Measurements from ENCODE around the gene NMUR1.

Gene NMUR1

DNA sequence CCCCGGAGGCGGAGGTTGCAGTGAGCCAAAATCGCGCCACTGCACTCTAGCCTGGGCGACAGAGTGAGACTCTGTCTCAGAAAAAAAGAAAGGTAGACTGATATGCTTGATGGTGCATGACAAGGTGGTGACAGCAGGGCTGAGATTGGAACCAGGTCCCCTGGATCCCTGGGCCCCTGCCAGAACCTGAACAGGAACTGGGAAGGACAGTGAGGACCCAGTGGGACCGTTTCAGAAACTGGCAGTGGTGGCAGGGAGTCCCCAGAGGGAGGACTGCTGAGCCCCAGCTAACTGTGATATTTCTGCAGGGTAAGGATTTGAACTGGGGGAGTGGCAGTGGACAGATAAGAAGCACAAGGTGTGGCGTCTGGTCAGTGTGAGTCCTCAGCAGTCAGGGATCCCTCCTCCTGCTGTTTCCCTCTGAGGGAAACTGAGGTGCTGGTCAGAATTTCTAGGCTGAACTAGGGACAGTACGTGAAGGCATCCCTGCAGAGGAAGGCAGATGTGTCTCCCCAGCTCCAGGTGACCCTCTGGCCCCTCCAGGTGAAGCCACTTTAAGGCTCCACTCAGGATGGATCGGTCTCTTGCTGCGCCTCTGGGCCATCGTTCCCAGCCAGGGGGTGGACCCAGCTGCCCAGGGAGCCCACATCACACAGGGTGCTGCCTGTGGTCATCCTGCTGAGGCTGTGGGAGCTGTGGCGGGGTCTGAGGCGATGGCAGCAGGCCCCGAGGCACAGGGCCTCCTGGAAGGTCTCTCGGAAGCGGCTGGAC, 5.6 kb downstream of the NMUR1 start:
- no peak for DNase-seq

DNA sequence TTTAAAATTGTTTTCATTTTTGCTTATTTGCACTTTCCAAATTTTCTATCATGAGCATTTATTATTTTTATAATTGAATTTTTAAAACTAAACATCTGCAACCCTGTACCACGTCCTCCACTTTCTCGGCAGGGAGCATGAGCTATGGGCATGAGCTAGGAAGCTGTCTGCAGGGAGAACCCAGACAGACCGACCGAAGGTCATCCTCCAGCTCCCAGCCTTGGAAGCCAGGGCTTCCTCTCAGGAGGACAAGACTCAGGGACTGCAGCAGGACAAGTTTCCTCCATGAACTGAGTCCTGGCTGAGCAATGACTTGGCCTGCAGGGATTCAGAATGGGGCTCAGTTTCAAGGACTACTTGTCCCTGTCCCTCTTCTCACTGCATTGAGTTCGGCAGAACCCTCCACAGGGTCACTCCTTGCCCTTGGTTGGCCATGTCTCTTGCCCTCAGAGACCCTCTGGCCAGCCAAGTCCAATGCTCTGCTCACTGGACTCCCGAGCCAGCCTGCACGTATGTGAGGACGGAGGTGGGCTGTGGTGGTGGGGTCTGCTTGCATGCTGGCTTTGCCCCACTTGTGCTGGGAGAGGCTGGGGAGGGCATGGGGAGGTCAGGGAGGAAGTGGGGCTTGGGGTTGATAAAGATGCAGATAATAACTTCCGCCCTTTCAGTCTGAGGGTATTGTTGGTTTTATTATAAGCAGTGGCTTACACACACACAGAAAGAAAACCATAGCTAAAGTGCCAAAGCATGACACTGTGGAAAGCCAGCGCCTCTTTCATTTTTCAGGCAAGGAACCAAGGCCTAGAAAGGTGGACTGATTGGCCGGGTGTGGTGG, 6.6 kb downstream of the NMUR1 start:
- DNase-seq: no peak

DNA sequence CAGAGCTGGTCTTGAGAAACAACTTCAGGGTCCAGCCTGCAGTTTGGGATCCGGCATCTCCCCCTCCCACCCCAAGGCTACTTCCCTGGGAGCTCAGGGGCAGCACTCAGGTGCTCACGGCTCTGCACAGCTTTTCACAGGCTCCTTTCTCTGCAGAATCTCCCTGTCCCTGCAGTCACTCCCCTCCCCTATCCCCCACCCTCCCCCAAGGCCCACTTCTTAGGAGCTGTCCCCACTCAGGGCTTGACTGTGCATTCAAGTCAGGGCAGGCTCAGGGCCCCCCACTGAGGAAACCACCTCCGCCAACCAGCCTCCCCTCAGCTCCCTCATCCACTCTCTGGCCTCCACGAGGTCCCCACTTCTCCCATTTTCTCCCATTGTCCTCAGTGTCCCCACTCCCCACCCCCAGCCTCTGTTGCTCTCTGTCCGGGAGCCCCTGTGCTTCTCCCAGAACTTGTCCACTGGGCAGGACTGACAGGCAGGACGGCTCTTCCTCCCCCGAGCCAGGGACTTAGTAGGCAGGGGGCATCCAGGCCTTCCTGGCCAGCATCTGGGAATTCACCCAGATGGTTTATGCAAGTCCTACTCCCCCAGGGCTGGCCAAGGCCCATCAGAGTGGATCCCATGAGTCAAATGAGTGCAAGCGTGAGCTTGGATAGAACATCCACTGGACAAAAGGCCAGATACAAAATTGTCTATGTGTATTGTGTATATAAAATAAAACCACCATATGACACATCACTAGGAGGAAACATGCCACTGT, 7.6 kb downstream of the NMUR1 start:
- no peak for DNase-seq

DNA sequence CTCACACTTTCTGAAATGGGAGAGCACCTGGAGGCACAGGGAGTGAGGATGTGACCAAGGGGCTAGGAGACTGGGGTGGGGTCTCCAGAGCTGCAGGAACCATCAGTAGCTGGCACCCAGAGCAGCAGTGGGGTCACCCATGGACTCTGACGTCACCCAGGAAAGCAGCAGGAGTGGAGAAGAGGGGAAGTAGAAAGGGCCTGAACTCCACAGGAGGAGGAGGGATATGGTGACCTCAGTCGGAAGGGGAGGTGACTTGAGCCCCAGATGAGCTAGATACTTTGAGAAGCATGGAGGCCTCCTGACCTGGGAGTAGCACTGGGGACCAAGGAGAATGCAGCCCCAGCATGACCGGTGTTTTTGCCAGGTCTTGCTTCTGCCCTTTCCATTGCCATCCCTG, 8.8 kb downstream of the NMUR1 start:
- DNase-seq: no peak

DNA sequence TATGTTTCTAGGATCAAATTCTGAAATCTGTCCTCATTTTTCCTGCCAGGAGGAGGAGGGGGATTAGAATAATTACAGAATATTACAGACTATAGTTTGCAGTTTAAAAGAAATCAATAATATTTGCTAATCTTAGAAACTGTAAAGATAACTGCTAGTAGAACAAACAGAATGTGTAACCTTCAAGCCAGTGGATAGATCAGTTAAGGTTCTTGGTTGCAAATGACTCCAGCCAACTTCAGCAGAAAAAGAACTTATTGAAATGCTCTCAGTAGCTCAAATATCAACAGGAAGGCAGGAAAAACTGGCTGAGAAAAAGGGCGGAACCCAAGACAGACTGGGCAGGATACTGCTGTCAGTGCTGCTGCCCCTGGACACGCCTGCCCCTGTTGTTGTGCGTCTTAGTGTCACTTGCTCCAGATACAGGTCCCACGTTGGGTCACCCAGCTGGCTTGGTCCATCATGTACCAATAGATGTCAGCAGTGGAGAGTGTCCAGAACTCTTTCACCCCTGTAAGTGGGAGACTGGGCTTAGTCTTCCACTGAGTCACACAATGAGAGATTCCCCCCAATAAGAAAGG, 10.2 kb downstream of the NMUR1 start:
- no peak for DNase-seq

DNA sequence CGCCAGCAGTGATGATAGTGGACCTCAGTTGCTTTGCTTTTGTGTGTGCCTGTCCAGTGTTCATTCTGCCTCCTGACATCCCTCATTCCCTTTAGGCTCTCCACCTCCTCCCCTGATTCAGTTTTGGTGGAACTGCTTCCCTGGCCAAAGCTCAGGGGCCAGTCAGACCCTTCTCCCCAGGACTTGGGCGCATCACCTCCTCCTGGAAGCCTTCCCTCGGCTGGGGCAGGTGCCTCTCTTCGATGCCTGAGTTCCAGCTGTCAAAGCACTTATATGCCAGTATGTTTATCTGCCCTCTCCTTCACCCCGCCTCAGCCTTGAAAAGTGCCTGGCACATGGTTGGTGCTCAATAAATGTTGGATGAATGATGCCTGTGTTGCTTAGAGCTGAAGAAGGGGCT, 11.5 kb downstream of the NMUR1 start:
- DNase-seq: no peak

DNA sequence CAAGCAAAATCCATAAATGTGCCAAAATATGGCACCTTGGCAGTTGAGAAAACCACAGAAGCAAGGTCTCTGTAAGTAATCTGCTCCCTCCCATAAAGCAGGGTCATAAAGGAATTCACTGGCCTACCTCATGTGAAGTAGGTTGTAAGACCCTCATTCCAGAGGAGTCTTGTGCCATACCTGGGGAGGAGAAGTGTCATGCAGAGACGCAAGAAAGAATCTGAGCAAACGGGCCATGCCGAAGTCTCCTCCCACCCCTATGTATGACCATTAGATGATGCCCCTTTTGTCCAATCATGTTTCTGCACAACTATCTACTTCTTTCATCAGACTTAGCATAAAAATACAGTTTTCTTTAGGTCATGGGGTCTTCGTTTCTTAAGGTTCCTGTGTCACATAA, 14.6 kb downstream of the NMUR1 start:
- no peak for DNase-seq

DNA sequence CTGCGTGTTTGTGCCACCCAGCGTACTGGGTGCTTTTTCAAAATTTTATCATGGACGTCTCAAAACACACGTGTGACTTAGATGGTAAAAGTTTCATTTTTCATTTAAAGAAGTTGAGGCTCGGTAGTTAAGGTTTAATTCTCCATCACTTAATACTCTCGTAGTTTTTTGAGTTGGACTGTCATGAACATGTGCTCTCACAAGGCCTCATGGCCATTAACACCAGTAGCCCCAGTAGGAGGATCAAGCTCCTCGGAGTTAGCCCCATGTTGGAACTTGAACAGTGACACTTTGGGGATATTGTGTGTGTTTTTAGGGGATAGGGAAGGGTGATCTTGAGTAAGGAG, 15.3 kb downstream of the NMUR1 start:
- no peak for DNase-seq

DNA sequence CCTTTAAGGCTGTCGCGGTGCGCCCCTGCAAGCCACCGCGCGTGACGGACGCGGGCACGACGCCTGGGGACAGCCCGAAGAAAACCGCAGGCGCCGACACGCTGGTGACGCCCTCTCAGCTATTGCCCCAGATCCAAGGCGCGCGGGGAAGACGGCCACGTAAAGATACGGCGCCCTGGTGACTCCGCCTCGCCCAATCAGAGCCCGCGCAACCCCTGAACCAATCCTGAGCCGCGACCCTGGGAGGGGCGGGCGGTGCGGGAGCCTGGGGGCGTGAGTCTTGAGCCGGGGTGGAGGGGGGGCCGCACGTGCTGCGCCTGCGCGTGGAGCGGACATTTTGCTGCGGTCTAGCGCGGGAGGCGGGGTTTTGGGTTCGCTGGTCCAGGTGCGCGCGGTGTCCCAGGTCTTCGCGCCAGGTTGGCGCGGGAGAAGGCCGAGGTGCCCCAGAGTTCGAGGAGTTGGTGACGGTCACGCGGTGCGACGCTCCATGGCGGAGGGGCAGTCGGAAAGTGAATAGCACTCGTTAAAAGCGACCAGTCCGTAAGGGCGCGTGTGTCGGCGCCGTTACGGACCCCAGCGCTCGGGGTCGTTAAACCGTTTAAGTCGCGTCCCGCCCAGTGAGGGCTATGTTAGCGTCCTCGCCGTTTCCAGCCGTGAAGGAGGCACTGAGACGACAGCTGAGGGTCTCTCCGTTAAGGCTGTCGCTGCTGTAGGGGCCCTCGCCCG, 15.9 kb downstream of the NMUR1 start:
- peak; percentile 96 for DNase-seq

DNA sequence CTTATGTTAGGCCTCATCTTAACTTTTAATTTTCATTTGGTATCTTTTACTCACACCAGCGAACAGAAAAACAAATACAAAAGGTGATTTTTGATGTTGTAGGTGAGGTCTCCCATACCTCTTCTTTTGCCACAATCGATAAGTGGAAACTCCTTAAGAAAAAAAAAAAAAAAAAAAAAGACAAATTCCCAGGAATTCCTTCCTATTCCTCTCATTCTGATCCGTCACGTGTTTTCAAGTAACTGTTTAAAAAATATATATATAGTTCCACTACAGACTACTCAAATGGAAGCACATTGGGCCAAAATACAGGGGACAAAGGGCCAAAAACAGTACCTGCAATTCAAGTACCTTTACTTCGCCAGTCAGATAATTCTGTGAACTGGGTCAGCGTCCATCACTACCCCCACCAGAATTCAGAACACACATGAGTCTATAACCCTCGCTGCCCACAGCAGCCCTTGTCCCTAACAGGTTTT, 16.5 kb downstream of the NMUR1 start:
- no peak for DNase-seq

DNA sequence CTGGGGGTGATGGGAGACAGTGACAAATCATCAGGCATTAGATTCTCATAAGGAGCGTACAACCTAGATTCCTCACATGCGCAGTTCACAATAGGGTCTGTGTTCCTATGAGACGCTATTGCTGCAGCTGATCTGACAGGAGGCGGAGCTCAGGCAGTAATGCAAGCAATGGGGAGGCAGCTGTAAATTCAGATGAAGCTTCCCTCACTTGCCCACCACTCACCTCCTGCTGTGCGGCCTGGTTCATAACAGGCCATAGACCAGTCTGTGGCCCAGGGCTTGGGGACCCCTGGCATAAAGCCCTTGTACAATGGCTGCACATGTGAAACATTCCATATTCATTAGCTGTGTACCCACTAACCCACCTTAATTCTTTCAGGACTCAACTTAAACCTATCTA, 18.0 kb downstream of the NMUR1 start:
- DNase-seq: no peak

DNA sequence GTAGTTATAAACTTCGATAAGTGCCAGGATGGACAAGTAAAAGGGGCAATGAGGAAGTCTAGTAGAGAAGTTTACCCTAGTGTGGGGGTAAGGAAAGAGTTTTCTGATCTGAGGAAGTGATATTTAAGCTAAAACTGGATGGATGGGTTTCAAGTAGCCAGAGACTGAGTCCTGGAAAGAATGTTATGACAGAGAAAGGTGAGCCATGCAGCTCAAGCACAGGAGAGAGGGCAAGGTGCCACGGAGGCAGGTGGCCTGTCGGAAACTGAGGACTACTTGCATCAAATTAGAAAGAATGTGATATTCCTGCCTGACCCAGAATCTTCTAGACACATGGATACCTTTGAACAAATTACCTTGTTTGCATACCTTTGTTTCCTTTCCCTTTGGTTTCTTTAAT, 26.5 kb downstream of the NMUR1 start:
- DNase-seq: no peak

DNA sequence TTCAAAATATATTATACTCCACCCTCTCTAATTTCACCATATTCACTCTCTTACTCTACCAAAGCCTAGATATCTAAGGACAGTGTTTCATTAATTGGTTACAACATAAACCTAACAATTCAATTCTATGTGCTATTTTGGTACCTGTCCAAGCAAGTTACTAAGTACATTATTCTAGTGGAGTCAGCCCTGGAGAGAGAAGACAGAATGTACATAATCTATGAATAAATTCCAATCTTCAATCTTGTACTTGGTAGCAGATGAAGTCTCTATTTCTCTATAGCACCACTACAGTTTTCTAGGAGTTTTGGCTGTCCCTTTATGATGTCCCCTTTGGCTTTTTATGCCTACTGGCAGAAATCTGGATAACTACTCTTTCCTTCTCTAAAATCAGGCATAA, 27.6 kb downstream of the NMUR1 start:
- no peak for DNase-seq

DNA sequence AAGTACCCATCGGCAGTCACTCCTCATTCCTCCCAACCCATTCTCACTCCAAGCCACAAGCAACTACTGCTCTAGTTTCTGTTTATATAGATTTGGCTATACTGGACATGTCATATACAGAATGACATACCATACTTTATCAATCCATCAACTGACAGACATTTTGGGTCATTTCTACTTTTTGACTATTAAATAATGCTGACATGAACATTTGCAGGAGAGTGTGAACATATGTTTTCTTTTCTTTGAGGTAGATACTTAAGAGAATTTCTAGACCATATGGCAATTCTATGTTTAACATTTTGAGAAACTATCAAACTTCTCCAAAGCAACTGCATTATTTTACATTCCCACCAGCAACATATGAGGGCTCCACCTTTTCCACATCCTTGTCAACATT, 32.6 kb downstream of the NMUR1 start:
- DNase-seq: no peak

DNA sequence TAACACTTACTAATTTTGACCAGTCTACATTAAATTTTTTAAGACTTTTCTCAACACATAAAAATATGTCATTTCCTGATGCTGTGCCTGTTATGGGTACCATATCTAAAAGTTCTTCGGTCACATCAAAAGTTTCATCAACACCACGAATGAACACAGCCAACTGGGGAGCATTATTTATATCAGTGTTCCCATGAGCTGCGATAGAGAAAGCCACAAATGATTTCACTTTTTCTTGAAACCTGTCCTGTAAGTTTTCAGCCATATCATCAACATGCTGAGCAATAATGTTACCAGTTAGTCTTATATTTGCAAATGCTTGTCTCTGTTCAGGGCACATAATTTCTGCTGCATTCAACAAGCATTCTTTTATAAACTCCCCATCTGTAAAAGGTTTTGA, 35.6 kb downstream of the NMUR1 start:
- no peak for DNase-seq

DNA sequence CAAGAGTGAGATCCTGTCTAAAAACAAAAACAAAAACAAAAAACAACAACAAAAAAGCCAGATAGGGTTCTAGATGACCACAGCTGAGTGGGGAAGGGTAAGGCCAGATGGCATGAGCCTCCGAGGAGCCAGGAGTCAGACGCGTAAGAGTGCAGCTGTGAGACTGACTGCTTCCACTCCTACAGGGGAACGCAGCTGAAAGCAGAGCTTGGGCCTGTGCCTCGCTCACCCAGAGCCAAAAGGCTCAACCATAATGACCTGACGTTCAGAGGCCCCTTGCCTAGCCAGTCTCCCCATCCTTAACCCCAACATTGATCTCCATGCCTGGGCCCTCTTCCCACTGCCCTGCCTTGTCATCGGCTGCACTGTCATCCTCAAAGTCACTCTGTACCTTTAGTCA, 39.4 kb downstream of the NMUR1 start:
- no peak for DNase-seq

DNA sequence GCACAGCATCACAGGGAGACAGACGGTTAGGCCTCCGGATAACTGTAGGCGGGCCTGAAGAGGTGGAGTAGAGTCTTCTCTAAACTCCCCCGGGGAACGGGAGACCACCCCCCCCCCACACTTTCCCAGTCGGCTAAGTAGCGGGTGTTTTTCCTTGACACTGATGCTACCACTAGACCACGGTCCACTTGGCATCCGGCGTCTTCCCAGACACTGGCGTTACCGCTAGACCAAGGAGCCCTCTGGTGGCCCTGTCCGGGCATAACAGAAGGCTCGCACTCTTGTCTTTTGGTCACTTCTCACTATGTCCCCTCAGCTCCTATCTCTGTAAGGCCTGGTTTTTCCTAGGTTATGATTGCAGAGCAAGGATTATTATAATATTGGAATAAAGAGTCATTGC, 40.3 kb downstream of the NMUR1 start:
- no peak for DNase-seq

DNA sequence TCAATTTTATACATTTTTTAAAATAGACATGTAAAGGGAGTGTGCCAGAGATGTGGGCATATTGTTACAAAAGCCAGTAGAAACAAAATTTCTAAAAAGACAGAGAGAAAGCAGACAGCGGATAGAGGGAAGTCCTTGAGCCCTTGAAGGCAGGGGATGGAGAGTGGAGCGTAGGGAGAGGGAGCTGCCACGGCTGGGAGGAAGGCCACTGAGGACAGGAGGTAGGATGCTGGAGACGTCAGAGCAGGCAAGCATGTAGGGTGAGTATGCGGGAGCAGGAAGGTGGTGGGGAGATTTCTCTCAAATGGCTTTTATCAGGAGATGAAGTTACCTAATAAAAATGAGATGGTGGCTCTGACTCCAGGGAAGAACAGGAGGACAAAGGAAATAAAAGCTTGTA, 41.9 kb downstream of the NMUR1 start:
- DNase-seq: no peak

DNA sequence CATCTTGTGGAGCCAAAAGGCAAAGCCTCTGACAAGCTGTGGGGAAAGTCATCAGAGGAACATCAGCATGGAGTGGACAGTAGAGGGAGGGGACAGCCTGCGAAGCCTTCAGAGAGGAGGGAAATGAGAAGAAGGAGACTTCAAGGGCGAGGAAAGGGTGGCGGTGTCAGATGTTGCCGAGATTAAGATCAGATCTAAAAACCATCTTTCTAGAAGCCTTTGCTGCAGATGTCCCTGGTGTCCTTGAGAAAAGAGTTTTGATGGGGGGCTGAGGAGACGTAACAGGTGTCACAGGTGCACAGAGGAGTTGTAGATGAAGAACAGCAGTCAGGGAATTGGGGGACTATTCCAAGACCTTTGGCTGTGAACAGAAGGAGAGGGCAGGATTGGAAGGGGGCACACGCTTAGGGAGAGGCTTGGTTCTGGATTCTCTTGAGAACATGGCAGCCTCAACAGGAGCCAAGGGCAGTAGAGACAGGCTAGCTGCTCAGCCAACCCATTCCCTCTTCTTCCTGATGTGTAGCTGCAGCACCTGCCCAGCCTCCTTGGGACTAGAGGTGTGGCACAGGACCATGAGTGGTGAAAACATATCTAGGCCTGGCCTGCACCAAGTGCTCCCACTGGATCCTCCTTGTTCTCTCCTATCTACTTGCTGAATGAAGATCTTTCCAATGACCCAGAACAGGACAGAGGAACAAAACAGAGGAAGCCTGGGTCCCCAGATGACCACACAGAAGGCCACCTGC, 43.2 kb downstream of the NMUR1 start:
- no peak for DNase-seq

DNA sequence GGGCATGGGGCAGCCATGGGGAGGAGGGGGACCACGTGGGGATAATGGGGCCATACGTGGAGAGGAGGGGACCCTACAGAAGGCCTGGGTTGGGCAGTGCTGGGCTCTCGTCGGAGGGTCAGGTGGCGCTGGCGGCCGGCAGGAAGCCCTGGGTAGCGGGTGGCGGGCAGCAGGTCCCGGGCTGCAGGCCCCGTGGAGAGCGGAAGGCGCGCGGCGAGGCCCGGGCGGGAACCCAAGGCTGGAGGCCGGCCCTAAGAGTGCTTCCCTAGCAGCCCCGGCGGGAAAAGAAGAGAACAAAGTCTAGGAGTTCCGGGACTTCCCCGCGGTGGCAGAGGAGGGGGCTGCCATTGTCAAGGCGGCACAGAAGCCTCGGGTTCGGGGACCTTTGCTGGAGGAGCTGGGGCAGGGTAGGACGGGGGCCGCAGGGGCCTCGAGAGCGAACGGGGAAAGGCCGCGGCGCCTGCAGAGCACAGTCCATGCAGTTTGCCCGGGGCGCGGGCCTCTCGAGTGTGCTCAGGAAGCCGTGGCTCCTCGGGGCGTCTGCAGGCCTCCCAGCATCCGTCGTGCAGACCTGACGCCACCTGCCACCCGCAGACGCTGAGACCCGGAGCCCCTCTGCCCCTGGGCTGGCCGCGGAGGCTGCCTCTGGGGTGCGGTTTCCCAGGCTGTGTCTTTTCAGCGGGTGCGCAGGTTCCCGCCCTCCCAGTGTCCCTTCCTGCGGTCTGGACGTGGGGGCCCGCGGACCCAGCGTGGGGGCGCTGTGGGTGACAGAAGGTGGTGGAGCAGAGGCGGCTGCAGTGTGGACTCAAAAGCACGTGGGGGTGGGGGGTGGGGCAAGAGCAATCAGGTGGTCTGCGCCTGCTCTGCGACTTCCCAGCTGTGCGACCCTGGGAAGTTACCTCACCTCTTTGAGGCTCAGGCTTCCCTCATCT, 46.6 kb downstream of the NMUR1 start:
- no peak for DNase-seq
